HUES64 (cell line): Measurements from ENCODE around the gene SLC4A9.
A peak's percentile ranks its signal among the peaks of the same experiment; 100 is the strongest.

Experiments used
- H3K27ac ChIP-seq: 2 replicates; pipeline ENCODE4 v1.7.0; 2013; ENCODE audit warnings: low read depth, low read length, inconsistent platforms
- H3K27me3 ChIP-seq: 2 replicates; pipeline ENCODE4 v1.6.1; 2013; ENCODE audit warnings: mild to moderate bottlenecking, low read length; ENCODE audit not compliant: insufficient read depth
- H3K36me3 ChIP-seq: 2 replicates; pipeline ENCODE4 v1.6.1; 2013; ENCODE audit warnings: mild to moderate bottlenecking, low read length; ENCODE audit not compliant: insufficient read depth
- H3K4me1 ChIP-seq: 2 replicates; pipeline ENCODE4 v1.6.1; 2013; ENCODE audit warnings: mild to moderate bottlenecking, low read length, moderate library complexity; ENCODE audit not compliant: insufficient read depth
- H3K4me3 ChIP-seq: 2 replicates; pipeline ENCODE4 v1.5.1; 2013; ENCODE audit warnings: mild to moderate bottlenecking, low read length, moderate library complexity
- H3K9ac ChIP-seq: 2 replicates; pipeline ENCODE4 v1.6.1; 2013; ENCODE audit warnings: mild to moderate bottlenecking, low read depth, low read length
- H3K9me3 ChIP-seq: 2 replicates; pipeline ENCODE4 v1.6.1; 2013; ENCODE audit warnings: low read depth, low read length; ENCODE audit not compliant: insufficient read depth
- WGBS: fragments of 150-250, 120-280 bp; methylation state at CpG from one replicate; pipeline ENCODE4 v1.1.7; 2013; ENCODE audit warnings: missing lambda C conversion rate; 5-methylcytosine and 5-hydroxymethylcytosine counted together

The SLC4A9 gene

GRCh38 chr5:140322751-140323731, 37.0 kb upstream of the SLC4A9 start:
- H3K9ac ChIP-seq = 0 out of 2 replicates have a peak overlapping the region, but pooled peaks have one; percentile 3

DNA sequence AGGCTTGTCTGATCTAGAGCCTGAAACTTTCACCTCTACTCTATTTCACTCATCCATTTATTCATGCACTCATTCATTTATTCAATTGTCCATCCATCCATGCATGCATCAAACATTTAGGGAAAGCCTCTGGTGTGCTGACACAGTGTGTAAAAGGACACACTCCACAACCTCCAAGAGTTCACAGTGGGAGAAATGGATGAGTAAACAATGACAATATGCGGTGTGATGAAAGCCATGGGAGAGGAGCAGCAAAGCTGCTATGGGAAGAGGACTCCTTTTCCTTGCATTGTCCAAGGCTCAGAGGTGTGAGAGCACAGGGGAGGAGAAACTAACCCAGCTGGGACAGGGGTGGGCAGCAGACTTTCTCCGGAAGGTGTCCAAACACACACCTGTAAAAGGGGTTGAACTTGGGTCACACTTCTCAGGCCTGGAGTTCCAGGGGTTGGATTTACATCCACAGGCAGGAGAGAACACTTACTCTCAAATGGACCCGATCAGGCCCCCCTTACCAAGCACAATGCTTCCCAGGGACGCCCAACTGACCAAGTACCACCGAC, 35.9 kb upstream of the SLC4A9 start:
- no peak overlapping the region for H3K27ac ChIP-seq
- no peak overlapping the region for H3K9ac ChIP-seq
- no peaks in the 10 kb centered on the region for H3K9me3 ChIP-seq
- no peak overlapping the region for H3K4me3 ChIP-seq
- no peaks in the 10 kb centered on the region for H3K36me3 ChIP-seq
- peaks cover 22% of the 10 kb centered on the region for H3K4me1 ChIP-seq
- WGBS = 85% methylated on average over 5 of the region's 5 CpGs
- H3K27me3 ChIP-seq = no peaks in the 10 kb centered on the region

More at GRCh38 chr5:140322751-140323731, 37.0 kb upstream of the SLC4A9 start:
- Histone ChIP-seq H3K4me1 (peaks cover 18% of the 10 kb centered on the region), H3K36me3 (no peaks in the 10 kb centered on the region), H3K27ac (no peak overlapping the region), H3K9me3 (no peaks in the 10 kb centered on the region), H3K27me3 (no peaks in the 10 kb centered on the region), H3K4me3 (no peak overlapping the region)
- WGBS = 77% methylated on average over 8 of the region's 9 CpGs

- Histone ChIP-seq H3K27ac (no peak overlapping the region), H3K27me3 (no peaks in the 10 kb centered on the region), H3K9ac (no peak overlapping the region), H3K36me3 (no peaks in the 10 kb centered on the region), H3K9me3 (no peaks in the 10 kb centered on the region), H3K4me3 (no peak overlapping the region), H3K4me1 (peaks cover 22% of the 10 kb centered on the region)
- 80% methylated on average over 1 of the region's 1 CpG for WGBS
Measured at GRCh38 chr5:140324617-140325241, 35.3 kb upstream of the SLC4A9 start.

DNA sequence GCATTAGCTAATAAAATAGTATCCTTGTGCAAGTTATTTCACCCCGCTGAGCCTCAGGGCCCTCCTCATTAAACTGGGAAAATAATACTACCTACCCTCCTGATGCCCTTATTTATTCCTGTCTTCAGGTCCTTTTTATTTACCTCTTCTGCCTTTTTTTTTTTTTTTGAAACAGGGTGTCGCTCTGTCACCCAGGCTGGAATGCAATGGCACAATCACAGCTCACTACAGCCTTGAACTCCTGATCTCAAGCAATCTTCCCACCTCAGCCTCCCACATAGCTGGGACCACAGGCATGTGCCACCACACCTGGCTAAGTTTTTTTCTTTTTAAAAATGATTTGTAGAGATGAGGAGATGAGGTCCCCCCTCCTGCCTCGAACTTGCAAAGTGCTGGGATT, 34.5 kb upstream of the SLC4A9 start:
- Histone ChIP-seq H3K36me3 (no peaks in the 10 kb centered on the region), H3K4me1 (peaks cover 22% of the 10 kb centered on the region), H3K27ac (no peak overlapping the region), H3K4me3 (no peak overlapping the region), H3K9me3 (no peaks in the 10 kb centered on the region), H3K9ac (no peak overlapping the region), H3K27me3 (no peaks in the 10 kb centered on the region)
- 94% methylated on average over 3 of the region's 3 CpGs for WGBS

DNA sequence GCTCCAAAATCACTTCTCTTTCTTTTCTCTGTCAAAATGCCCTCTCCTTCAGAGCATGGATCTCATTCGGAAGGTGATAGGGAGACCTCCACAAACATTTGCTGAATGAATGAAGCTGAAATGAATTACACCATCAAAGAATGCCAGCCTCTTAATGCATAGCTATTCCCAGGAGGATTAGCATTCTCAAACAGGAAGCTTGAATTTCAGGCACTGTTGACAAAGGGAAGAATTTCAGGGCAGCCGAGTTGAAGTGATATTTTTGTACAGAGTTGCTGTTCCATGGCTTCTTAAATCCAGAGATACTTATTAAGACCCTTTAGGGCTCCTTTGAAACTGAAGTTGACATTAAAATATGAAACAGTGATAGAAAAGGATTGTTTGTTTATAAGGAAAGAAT, 32.4 kb upstream of the SLC4A9 start:
- Histone ChIP-seq H3K27me3 (no peaks in the 10 kb centered on the region), H3K27ac (peak overlapping the region; percentile 13; the same call in 1 of the 2 replicates), H3K4me1 (peaks cover 22% of the 10 kb centered on the region), H3K9ac (no peak overlapping the region), H3K4me3 (no peak overlapping the region), H3K9me3 (no peaks in the 10 kb centered on the region), H3K36me3 (no peaks in the 10 kb centered on the region)
- 54% methylated on average over 2 of the region's 2 CpGs for WGBS

- H3K27ac ChIP-seq = peak overlapping the region; percentile 13; the same call in 1 of the 2 replicates
- peaks cover 17% of the 10 kb centered on the region for H3K4me1 ChIP-seq
- H3K27me3 ChIP-seq = no peaks in the 10 kb centered on the region
- WGBS = 79% methylated on average over 8 of the region's 8 CpGs
- H3K36me3 ChIP-seq = no peaks in the 10 kb centered on the region
- no peak overlapping the region for H3K4me3 ChIP-seq
- H3K9me3 ChIP-seq = no peaks in the 10 kb centered on the region
- H3K9ac ChIP-seq = no peak overlapping the region; the same call in 1 of the 2 replicates
Measured at GRCh38 chr5:140328036-140328764, 31.8 kb upstream of the SLC4A9 start.

DNA sequence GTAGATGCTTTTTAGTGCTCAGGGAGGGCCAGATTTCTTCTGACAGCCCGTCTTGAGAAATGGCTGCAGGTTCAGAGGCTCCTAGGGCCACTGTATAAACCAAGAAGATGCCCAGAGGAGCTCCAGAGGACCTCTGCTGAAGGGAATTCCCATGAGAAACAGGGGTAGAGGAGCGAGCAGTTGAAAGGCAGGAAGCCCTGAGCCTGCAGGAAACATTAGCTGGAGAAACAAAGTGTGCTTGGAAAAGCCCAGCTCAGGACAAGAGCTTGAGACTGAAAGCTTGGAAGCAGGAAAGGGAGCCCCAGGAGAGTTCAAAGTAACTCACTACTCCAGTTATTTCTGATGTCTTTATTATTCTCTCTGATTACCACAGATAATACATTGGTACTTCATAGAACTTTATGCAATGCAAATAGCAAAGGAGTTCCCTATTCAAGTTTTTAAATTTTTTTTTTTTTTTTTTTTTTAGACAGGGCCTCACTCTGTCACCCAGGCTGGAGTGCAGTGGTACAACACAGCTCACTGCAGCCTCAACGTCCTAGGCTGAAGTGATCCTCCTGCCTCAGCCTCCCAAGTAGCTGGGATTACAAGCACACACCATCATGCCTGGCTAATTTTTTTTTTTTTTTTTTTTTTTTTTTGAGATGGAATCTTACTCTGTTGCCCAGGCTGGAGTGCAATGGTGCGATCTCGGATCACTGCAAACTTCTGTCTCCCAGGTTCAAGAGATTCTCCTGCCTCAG, 30.1 kb upstream of the SLC4A9 start:
- H3K27ac ChIP-seq = 0 out of 2 replicates have a peak overlapping the region, but pooled peaks have one; percentile 30
- no peaks in the 10 kb centered on the region for H3K9me3 ChIP-seq
- H3K36me3 ChIP-seq = peaks cover 8% of the 10 kb centered on the region
- H3K4me3 ChIP-seq = no peak overlapping the region
- 86% methylated on average over 5 of the region's 5 CpGs for WGBS
- H3K9ac ChIP-seq = no peak overlapping the region
- peaks cover 12% of the 10 kb centered on the region for H3K4me1 ChIP-seq
- no peaks in the 10 kb centered on the region for H3K27me3 ChIP-seq

DNA sequence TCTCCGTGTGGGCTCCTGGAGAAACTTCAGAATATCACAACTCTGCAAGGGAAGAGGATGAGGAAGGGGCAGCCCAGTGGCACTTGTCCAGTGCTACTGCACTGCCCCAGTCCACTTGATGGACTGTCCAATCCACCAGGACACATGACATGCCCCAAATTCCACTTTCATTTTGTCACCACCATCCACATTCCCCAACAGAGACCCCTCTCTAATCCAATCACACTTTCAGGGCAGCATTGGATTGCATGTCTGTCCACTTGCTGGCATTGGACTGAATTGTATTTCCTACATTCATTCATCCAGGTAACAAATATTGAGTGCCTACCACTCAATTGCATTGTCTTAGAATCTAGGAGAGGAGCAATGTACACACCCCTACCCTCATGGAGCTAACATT, 28.4 kb upstream of the SLC4A9 start:
- no peaks in the 10 kb centered on the region for H3K9me3 ChIP-seq
- 95% methylated on average over 1 of the region's 1 CpG for WGBS
- H3K4me1 ChIP-seq = peaks cover 12% of the 10 kb centered on the region
- no peaks in the 10 kb centered on the region for H3K27me3 ChIP-seq
- peaks cover 12% of the 10 kb centered on the region for H3K36me3 ChIP-seq
- no peak overlapping the region for H3K9ac ChIP-seq
- H3K4me3 ChIP-seq = no peak overlapping the region
- no peak overlapping the region for H3K27ac ChIP-seq

- Histone ChIP-seq H3K9ac (no peak overlapping the region), H3K27ac (no peak overlapping the region), H3K9me3 (no peaks in the 10 kb centered on the region), H3K27me3 (no peaks in the 10 kb centered on the region), H3K36me3 (peaks cover 12% of the 10 kb centered on the region), H3K4me3 (no peak overlapping the region), H3K4me1 (0 out of 2 replicates have a peak, but pooled peaks cover 5% of the 10 kb centered on the region)
- whole genome bisulfite sequencing = 87% methylated on average over 5 of the region's 5 CpGs
Measured at GRCh38 chr5:140336388-140336787, 23.6 kb upstream of the SLC4A9 start.

GRCh38 chr5:140337880-140338279, 22.1 kb upstream of the SLC4A9 start:
- Histone ChIP-seq H3K27ac (no peak overlapping the region), H3K36me3 (peaks cover 16% of the 10 kb centered on the region), H3K9ac (no peak overlapping the region), H3K27me3 (no peaks in the 10 kb centered on the region), H3K9me3 (no peaks in the 10 kb centered on the region), H3K4me1 (0 out of 2 replicates have a peak, but pooled peaks cover 5% of the 10 kb centered on the region), H3K4me3 (no peak overlapping the region)
- 91% methylated on average over 1 of the region's 1 CpG for WGBS
